ENCODE data around the gene CHD6. TPM values are rescaled to one million over a fixed set of nuclear protein-coding genes. Genes with fewer than 3 reads are reported as not detected.

The CHD6 gene
- total and polyA plus RNA-seq, 4 donors, result 3.3 to 23.4 (median 18.2) TPM

GRCh38 chr20:41618807-41619311, 682 bp upstream of the CHD6 start:
- DNase-seq (ENCODE audit: low spot score), result no peak
- peak overlapping the region in 1 of 2 donors; percentile 28 for H3K27ac ChIP-seq (ENCODE audit: low read depth in 1 of 2, low read length in 2 of 2)
- TF ChIP-seq RAD21 (IDR thresholded peaks at IDR 0.05) (no peak), HNF4G (IDR thresholded peaks at IDR 0.05) (no peak), FOXA2 (IDR thresholded peaks at IDR 0.05) (no peak), RXRA (IDR thresholded peaks at IDR 0.05) (no peak), SP1 (IDR thresholded peaks at IDR 0.05) (no peak), HNF4A (conservative IDR thresholded peaks at IDR 0.05) (no peak), MAX (IDR thresholded peaks at IDR 0.05) (no peak), TAF1 (conservative IDR thresholded peaks at IDR 0.05) (no peak), CTCF (IDR thresholded peaks at IDR 0.05; ENCODE audit: low read depth, low read length, missing input control) (no peak), YY1 (IDR thresholded peaks at IDR 0.05) (no peak), ZBTB33 (IDR thresholded peaks at IDR 0.05) (no peak), EGR1 (IDR thresholded peaks at IDR 0.05; ENCODE audit: low read depth in 2 of 2) (no peak), JUND (IDR thresholded peaks at IDR 0.05) (no peak), NR2F2 (IDR thresholded peaks at IDR 0.05) (no peak), ATF3 (IDR thresholded peaks at IDR 0.05) (no peak)
- no peak overlapping the region for H3K9ac ChIP-seq (ENCODE audit: low read depth in 1 of 2, low read length in 2 of 2)
- H3K4me1 ChIP-seq (ENCODE audit: control insufficient read depth in 4 of 4, insufficient read depth in 4 of 4, low read length in 3 of 4), result peaks cover 2 to 35% (median 27%) of the 10 kb centered on the region in 4 donors
- no peaks in the 10 kb centered on the region for H3K27me3 ChIP-seq (ENCODE audit: control insufficient read depth in 4 of 4, insufficient read depth in 4 of 4, low read length in 3 of 4)
- H3K4me3 ChIP-seq (ENCODE audit: low read depth in 1 of 3, low read length in 3 of 3), result peak overlapping the region; percentile 54 to 95 (median 54)
- H3K36me3 ChIP-seq (ENCODE audit: control insufficient read depth in 4 of 4, insufficient read depth in 3 of 4, low read depth in 1 of 4, low read length in 3 of 4), result no peaks in the 10 kb centered on the region
- no peaks in the 10 kb centered on the region for H3K9me3 ChIP-seq (ENCODE audit: control insufficient read depth in 4 of 4, low read length in 3 of 4)
- WGBS, result 11% methylated on average over 30 of the region's 30 CpGs

GRCh38 chr20:41617059-41617901, 897 bp downstream of the CHD6 start:
- H3K27ac ChIP-seq (ENCODE audit: low read depth in 1 of 2, low read length in 2 of 2), result peak overlapping the region; percentile 57 to 75
- peaks cover 2 to 35% (median 27%) of the 10 kb centered on the region in 4 donors for H3K4me1 ChIP-seq (ENCODE audit: control insufficient read depth in 4 of 4, insufficient read depth in 4 of 4, low read length in 3 of 4)
- WGBS, result 3% methylated on average over 35 of the region's 35 CpGs
- H3K9ac ChIP-seq (ENCODE audit: low read depth in 1 of 2, low read length in 2 of 2), result peak overlapping the region; percentile 42 to 47
- peak overlapping the region; percentile 79 to 95 (median 88) for H3K4me3 ChIP-seq (ENCODE audit: low read depth in 1 of 3, low read length in 3 of 3)
- no peaks in the 10 kb centered on the region for H3K27me3 ChIP-seq (ENCODE audit: control insufficient read depth in 4 of 4, insufficient read depth in 4 of 4, low read length in 3 of 4)
- peak; percentile 47 for DNase-seq (ENCODE audit: low spot score)
- no peaks in the 10 kb centered on the region for H3K36me3 ChIP-seq (ENCODE audit: control insufficient read depth in 4 of 4, insufficient read depth in 3 of 4, low read depth in 1 of 4, low read length in 3 of 4)
- no peaks in the 10 kb centered on the region for H3K9me3 ChIP-seq (ENCODE audit: control insufficient read depth in 4 of 4, low read length in 3 of 4)
- TF ChIP-seq GABPA (IDR thresholded peaks at IDR 0.05 in 1 of 2, conservative IDR thresholded peaks at IDR 0.05 in 1 of 2) (no peak), EGR1 (IDR thresholded peaks at IDR 0.05; ENCODE audit: low read depth in 2 of 2) (peak in 1 of 2 donors; percentile 26)

All from liver (tissue), 9 donors.